CD4-positive, alpha-beta T cell treated with Interleukin-2 at 100 ng/mL for 4 hours (primary cell): ENCODE data around the gene RNF13.
"Not testable (repeated sequence)": the region's sequence is repeated elsewhere in the genome, so short reads cannot be mapped to it uniquely, and the experiment has no call there.

Source experiments
- DNase-seq: peaks from one replicate; pipeline ENCODE4 v3.0.0-alpha.2; 2020; ENCODE audit warnings: low spot score

The RNF13 gene

DNA sequence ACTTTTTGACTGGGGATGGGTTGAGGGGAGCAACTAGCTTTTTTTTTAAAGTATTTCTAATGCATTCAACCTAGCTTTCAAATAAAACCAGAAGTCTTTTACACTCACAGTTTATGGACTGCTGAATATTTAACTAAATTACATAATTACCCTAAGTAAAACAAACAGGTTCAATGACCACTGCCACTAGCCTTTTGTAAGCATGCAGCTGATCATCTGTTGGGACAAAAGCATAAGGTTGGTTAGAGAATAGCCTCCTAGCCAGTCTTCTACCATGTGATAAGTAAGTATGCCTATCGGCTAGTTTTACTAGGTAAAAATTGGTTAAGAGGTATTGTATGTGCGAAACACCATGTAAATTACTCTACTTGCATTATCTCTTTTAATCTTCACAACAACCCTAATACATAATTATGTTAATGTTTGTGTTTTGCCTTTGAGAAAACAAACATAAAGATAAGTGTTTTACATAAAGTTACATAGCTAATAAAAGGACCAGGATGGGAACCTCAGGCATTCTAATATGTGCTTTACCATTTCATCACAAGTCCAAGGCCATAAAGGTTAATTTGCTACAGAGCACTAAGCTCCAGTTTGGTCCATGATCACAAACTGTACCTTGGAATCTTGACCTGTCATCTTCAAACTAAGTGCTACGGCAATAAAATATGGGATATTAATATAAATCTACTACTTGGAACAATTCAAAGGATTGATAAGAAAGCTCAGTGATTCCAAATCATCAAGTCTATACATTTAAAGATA, 144.5 kb downstream of the RNF13 start:
- no peak for DNase-seq

DNA sequence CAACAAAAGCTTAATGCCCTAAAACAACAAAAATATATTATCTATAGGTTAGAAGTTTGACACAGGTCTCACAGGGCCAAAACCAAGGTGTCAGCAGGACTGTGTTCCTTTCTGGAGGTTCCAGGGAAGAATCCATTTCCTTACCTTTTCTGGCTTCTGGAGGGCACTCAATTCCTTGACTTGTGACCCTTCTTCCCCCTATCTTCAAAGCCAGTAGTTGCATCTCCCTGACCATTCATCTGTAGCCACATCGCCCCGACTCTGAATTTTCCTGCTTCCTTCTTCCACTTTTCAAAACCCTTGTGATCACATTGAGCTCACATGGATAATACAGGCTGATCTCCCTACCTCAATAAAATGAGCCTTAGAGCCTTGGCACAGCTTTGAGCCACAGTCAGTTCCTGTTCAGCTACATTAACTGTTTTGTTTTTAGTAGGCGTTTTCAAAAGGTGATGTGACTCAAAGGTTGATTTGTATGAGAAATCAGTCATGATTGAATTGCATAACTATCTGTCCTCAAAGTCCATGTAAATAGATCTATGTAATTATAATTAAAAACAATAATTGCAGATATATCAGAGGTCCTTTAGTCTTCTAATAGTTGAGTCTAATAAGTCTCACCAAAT, 145.3 kb downstream of the RNF13 start:
- DNase-seq: no peak

DNA sequence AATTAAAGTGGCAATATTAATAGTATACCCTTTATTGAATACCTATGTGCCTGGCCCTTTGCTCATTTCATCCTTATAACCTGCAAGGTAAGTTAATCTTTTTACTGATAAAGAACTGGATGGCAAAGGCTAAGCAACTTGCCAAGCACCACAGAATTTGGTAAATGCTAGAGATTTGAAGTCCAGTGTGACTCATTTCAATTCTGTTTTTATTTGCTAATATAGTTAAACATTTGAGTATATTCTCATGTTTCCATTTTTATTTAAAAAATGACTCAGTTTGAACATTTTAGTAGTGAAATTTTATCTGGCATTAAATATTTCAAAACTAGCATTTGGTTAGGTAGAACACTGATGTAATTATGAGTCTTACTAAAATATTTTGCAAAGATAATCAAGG, 146.4 kb downstream of the RNF13 start:
- no peak for DNase-seq

- no peak for DNase-seq
These were observed 150.5 kb downstream of the RNF13 start for GRCh38 chr3:149963485-149963884.

DNA sequence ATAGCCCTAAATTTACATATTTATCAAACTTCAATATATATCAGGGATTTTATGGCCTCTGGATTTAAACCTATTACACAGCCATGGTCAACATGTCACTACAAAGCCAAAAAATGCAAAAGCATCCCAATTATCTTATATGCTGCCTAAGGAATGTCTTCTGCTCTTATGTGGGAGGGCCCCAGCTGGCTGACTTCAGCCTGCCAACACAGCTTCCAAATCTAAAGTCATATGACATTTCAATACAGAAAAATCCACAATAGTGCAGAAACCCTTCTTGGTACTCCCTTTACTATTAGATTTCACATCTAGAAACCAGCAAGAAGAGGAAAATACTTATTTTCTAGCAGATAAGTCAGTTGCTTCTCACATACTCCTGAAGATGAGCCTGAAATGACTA, 151.3 kb downstream of the RNF13 start:
- DNase-seq: no peak

DNA sequence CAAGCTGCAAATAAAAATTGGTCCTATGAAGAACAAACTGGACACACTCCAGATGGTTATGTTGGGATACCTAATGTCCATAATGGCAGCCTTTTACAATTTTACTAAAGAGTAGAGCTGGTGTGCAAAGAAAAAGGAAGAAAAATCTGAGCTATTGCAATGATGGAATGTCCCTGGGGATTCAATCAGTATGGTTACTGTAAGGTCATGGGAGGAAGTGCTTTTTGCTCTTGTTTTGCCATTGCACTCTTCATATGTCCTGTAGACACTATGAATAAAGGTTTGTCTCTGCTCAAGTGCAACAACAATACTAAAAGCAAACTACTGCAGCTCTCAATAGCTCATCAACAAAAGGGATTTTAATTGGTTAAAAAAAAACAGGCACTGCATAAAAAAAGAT, 152.3 kb downstream of the RNF13 start:
- no peak for DNase-seq

GRCh38 chr3:149967086-149967685, 154.2 kb downstream of the RNF13 start:
- peak; percentile 56 for DNase-seq

DNA sequence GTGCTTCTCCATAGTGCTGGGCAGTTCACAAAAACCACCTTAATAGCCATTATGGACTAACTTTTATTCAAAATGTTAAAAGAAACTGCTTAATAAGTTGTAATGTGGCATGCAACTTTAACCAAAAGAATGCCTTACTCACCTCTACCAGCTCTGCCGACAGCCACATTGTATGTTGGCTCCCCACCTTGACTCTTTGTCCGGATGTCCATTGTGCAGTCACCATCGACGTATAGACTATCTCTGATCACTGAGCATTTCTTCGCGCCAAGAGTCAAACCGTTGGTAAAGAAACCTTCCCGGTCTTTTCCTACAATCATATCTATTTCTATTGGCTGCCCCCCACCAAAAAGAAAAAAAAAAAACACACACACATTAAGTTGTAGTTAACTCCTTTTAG, 155.2 kb downstream of the RNF13 start:
- no peak for DNase-seq

GRCh38 chr3:149969110-149969939, 156.3 kb downstream of the RNF13 start:
- DNase-seq: no peak

DNA sequence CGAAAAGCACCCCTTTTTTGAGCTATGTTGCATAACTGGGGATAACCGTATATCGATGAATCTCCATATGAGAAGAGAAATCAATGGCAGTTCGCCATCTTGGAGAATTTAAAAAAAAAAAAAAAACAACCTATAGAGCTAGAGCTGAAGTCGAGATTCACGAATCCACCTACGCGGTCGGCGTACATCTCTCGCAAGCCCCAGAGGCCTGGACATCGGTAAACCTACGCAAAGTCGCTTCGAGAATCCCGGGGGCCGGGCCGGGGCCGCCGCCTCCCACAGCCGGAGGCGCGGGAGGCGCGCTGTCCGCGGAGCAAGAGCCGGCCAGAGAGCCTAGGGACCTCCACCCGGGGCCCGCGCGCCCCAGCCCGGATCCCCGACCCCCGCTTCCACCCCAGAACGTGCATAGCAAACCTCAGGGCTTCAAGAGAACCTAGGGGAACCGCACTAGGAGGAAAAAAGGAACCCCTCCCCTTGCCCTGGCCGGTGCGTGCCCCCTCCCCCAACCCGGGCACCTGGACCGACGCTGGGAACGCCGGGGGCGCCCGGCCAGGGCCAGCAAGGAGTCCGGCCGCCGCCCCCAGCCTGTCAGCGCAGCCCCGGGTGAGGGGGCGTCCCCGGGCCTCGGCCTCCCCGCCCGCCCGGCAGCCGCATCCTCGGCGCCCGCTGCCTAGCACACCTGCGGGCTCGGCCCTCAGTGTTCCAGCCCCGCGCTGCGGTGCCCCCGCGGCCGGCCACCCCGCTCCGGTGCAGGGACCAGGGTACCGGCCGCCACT, 157.1 kb downstream of the RNF13 start:
- peak; percentile 78 for DNase-seq

DNA sequence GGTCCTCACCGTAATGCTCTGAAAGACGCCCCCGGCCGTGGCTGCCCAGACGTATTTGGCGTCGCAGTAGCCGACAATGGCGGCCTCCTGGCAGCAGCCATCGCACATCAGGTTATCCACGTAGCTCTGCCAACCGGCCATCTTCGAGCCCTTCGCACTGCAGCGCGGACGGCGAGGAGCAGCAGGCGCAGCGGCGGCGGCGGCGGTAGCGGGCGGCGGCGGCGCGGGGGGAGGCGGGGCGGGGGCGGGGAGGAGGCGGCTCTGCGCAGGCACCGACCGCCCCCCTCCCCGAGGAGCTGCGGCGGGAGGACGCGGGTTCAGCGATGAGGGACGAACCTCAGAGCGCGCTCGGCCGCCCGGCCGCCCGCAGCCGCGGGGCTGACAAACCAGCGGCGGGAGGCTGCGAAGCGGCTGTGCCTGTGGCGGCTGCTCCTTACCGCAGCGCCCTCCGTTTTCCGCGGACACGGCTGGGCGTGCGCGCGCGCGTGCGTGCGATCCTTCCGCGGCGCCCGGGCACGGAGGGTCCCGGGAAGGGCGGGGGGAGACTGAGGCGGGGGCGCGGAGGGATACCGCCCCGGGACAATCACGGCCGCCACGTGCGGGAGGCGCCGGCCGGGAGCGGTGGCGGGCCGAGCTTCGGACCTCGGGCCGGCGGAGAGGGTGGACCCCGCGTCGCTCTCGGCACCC, 157.8 kb downstream of the RNF13 start, which contains the start of gene PFN2:
Gene PFN2 (minus strand): TSS at position 180 of the 687 bp plus-strand sequence. CDS start 39 bp downstream, at position 141.
- peak; percentile 63 for DNase-seq

DNA sequence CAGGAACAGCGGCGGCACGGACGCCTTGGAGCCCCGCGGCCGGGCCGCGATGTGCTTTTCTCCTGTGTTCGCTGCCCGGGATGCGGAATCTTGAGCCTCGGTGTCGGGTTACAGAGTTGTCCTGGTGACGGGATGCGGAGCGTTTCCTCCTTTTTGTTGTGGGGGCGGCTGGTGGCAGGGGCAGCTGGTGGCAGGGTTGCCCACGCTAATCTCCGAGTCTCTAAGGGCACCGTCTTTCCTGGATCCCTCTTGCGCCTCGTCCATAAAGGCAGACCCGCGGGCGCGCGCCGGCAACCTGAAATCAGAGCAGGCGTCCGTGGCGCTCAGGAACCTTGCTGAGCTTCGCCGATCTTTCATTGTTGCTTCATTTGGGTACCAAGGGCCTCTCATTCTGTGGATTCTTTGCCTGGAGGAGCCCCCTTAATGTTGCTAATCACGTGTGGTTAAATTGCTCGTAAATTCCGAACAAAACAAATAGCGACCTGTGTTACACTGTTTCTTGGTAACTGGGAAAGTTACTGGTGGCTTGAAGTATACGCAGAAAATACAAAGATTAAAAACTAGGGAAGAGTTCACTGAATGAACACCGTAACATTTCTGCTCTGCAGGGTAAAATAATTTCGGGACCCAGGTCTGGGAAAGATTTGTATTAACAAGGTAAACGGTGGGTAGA, 158.5 kb downstream of the RNF13 start:
- DNase-seq: peak; percentile 18

DNA sequence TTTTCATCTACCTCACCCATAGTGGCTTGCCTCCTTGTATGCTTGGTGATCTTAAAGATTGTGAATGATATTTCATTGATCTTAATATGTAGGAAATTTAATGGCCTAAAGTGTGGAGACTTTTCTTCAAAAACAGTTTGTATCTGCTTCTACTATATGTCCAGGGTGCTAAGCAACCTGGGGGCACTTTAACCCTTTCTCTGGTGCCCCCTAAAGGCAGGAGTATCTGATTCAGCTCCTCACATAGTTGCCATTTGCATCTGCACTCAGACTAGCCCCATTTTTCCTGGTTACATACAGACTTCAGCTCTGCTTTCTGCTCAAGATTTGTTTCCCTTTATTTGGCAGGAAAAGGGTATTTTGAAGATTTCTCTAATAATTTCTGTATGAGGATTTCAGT, 162.9 kb downstream of the RNF13 start:
- DNase-seq: no peak

DNA sequence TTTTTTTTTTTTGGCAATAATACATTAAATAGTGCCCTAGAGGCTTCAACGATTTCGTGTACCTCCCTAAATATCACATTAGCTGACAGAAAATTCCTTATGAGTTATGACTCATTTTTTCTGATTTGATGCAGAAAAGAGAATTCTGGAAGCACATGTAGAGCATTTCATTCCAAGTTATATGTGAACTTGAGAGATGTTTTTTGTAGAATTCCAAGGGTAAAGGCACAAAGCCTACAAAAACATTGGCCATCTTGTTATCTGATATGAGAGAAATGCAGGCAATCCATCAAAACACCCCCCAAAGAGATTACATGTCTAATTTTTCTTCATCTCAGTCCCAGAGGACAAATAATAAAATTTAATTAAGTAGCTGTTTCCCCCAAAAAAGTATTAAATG, 164.4 kb downstream of the RNF13 start:
- no peak for DNase-seq

DNA sequence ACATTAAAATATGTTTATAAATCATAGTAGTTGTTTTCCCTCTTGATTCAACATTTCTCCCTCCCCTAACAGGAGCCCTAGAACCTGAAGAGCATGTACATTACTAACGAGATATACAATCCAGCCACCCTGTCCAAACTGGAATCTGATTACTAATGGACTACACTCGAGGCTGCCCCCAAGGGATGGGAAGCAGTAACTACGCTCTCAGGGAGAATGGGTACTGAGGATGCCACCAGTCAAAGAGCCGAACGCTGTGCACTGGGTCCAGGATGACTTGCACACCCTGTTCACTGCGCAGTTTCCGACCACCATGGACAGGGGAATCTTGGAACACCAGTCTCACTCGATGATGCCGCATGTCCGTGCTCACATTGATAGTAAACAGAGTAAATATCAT, 169.0 kb downstream of the RNF13 start:
- DNase-seq: not testable (repeated sequence)

DNA sequence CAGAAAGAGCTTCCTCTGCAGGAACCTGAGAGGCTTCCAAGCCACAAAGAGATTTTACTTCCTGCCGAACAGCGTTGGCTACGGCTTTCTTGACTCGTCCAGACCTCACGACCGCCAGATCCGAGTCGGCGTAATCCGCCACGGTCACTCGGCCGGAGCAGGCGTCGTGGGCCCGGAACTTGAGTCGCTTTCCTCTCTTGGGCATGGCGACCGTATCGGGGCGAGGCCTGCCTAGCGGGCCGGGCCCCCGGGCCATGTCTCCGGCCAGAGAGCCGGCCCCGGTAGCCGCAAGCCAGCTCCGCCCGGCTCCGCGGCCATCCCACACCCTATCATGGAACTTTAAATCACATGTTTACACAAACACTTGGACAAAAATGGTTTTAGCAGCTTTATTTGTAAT, 170.0 kb downstream of the RNF13 start:
- DNase-seq: not testable (repeated sequence)

DNA sequence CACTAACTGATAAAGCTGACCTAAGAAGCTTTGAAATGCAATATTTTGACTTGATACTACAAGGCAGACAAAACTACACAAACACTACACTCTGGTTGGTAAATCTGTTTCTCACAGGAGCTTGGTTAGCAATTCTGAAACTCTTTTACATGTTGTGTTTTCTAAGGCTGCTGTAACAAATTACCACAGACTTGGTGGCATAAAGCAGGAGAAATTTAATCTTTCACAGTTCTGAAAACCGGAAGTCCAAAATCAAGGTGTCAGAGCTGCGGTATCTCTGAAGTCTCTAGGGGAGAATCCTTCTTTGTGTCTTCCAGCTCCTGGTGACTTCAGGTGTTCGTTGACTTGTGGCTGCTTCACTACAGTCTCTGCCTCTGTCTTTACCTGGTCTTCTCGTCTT, 170.6 kb downstream of the RNF13 start:
- no peak for DNase-seq

GRCh38 chr3:149989307-149989706, 176.3 kb downstream of the RNF13 start:
- no peak for DNase-seq

GRCh38 chr3:149990423-149990948, 177.5 kb downstream of the RNF13 start:
- DNase-seq: no peak

- DNase-seq: no peak
These were observed 179.5 kb downstream of the RNF13 start for GRCh38 chr3:149992416-149993058.
